ENCODE results near the gene USP36.

DNA sequence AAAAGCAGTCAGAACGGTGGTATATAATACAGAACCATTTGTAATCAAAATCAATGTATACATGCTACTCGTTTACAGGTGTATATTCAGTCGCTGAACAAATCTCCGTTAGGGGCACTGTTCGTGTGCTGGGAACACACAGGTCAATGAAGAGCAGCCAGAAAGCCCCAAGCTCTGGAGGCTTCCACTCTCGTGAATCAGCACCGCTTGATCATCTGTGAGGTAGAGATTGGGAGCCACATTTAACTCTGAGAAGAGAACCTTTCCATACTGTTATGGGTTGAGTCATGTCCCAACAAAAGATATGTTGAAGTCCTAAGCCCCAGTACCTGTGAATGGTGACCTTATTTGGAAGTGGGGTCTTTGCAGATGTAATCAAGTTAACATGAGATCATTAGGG, 53.2 kb downstream of the USP36 start:
- TF ChIP-seq, protein P1, sequence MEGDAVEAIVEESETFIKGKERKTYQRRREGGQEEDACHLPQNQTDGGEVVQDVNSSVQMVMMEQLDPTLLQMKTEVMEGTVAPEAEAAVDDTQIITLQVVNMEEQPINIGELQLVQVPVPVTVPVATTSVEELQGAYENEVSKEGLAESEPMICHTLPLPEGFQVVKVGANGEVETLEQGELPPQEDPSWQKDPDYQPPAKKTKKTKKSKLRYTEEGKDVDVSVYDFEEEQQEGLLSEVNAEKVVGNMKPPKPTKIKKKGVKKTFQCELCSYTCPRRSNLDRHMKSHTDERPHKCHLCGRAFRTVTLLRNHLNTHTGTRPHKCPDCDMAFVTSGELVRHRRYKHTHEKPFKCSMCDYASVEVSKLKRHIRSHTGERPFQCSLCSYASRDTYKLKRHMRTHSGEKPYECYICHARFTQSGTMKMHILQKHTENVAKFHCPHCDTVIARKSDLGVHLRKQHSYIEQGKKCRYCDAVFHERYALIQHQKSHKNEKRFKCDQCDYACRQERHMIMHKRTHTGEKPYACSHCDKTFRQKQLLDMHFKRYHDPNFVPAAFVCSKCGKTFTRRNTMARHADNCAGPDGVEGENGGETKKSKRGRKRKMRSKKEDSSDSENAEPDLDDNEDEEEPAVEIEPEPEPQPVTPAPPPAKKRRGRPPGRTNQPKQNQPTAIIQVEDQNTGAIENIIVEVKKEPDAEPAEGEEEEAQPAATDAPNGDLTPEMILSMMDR (IDR thresholded peaks at IDR 0.05) = no peak
- TF ChIP-seq POLR2A (IDR thresholded peaks at IDR 0.05) = no peak

Data from right lobe of liver (tissue), 4 donors.